ENCODE measurements around the gene SKIDA1.

DNA sequence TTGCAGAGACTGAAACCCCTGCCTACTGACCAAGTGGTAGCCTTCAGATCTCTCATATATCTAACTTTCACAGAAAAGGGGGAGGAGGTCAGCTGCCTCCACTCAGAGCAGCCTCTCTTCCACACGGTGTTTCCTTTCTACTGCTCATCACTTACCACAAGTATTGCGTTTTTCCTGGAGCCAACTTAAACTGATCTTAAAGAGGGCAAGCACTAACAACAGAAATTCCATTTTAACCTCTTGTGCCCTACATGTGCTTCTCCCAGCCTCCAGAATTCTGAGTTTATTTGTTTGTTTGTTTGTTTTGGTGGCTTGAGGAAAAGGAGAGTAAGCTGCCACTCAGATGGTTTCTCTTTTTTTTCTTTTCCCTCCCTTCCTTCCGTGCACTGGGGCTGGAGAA is 19.1 kb downstream of the SKIDA1 start:
- TF ChIP-seq, protein P1, sequence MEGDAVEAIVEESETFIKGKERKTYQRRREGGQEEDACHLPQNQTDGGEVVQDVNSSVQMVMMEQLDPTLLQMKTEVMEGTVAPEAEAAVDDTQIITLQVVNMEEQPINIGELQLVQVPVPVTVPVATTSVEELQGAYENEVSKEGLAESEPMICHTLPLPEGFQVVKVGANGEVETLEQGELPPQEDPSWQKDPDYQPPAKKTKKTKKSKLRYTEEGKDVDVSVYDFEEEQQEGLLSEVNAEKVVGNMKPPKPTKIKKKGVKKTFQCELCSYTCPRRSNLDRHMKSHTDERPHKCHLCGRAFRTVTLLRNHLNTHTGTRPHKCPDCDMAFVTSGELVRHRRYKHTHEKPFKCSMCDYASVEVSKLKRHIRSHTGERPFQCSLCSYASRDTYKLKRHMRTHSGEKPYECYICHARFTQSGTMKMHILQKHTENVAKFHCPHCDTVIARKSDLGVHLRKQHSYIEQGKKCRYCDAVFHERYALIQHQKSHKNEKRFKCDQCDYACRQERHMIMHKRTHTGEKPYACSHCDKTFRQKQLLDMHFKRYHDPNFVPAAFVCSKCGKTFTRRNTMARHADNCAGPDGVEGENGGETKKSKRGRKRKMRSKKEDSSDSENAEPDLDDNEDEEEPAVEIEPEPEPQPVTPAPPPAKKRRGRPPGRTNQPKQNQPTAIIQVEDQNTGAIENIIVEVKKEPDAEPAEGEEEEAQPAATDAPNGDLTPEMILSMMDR (IDR thresholded peaks at IDR 0.05), result no peak
- TF ChIP-seq POLR2A (IDR thresholded peaks at IDR 0.05), result no peak
- TF ChIP-seq POLR2AphosphoS5 (IDR thresholded peaks at IDR 0.05), result no peak
